ENCODE results near the gene TMTC2.

The TMTC2 gene

GRCh38 chr12:83031196-83031595 lies 344.5 kb downstream of the TMTC2 start:
- DNase-seq: no peak

DNA sequence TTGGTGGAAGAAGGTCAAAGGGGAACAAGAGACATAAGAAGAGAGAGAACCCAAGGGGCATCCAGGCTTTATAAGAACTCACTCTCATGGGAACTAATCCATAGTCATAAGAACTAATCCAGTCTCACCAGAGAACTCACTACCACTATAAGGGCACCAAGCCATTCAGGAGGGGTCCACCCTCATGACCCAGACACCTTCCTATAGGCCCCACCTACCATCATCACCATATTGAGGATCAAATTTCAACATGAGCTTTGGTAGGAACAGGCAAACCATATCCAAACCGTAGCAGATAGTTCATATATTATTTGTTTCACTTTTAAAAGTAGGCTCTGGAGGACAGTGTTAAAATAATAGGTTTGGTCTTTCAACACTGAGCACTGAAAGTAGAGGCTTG lies 350.1 kb downstream of the TMTC2 start:
- DNase-seq: no peak

DNA sequence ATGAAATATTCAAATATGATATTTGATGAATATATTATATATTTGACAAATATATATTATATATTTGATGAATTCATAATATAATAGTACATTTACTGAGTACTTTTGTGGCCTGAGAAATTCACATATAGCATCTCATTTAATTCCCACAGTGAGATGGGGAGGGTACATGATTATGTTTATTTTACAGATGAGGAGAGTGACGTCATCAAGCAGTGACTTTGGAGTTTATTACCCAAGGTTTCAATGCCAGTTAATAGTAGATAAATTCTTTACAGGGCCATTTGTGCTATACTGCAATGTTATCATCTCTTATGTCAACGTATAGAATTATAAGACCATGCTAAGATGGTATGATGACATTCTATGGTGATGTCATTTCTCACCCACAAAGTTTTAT lies 352.7 kb downstream of the TMTC2 start:
- no peak for DNase-seq

GRCh38 chr12:83040339-83040738 lies 353.6 kb downstream of the TMTC2 start:
- no peak for DNase-seq

DNA sequence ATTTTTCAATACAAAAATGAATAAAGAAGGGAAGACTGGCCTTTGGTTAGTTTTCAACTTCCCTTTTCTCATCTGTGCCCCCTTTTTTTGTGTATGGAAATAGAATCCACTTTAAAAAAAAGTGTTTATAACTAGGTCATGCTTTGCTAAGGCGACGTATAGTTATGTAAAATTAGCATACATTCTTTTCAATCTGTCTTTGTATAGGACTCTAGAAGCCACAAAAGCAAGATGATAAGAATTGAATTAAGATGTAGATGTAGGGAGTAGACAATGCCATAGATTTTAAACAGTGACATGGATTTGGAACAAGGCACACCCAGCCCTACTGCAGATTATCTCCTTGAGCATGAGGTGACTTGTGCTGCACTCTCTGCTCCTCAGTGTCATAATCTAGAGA lies 354.3 kb downstream of the TMTC2 start:
- DNase-seq: no peak

GRCh38 chr12:83042441-83043200 lies 355.9 kb downstream of the TMTC2 start:
- DNase-seq: no peak

GRCh38 chr12:83044736-83045135 lies 358.0 kb downstream of the TMTC2 start:
- DNase-seq: no peak

DNA sequence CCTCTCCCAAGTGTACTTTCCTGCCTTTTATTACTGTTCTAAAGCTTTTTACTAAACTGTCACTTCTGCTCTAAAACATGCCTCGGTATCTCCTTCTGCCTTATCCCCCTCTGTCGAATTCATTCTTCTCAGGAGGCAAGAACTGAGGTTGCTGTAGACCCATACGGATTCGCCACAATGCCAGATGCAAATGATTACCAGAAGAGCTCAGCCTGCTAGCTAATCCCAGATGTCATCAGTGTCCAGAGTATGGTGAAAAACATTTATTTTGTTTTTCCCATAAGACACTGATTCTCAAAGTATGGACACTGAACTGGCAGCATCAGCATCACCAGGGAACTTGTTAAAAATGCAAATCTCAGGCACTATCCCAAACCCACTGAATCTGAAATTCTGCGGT lies 359.3 kb downstream of the TMTC2 start:
- DNase-seq: no peak

DNA sequence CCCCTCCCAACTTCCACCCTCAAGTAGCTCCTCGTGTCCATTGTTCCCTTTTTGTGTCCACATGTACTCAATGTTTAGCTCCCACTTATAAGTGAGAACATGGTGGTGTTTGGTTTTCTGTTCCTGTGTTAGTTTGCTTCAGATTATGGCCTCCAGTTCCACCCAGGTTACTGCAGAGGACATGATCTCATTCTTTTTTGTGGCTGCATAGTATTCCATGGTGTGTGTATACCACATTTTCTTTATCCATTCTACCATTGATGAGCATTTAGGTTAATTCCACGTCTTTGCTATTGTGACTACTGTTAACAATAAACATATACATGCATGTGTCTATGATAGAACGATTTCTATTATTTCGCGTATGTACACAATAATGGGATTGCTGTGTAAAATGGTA lies 362.6 kb downstream of the TMTC2 start:
- DNase-seq: no peak

GRCh38 chr12:83052890-83053541 lies 366.3 kb downstream of the TMTC2 start:
- no peak for DNase-seq

GRCh38 chr12:83057436-83057835 lies 370.7 kb downstream of the TMTC2 start:
- DNase-seq: no peak

DNA sequence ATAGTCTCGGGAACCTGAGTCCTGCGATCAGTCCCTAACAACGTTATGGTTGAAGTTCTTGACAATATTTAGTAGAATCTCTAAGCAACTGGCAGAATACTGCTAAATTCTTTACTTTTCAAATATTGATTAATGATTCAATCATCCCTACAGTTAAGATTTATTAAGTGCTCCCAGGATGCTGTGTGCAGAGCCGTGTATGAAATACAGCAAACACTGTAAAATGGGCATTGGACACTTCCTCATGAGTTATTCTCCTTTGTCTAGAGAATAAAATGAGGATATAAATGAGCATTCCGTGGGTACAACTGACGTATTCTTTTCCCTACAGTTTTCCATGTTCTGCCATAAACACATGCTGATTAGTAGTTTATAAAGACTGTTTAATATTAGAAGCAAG lies 372.4 kb downstream of the TMTC2 start:
- DNase-seq: no peak

DNA sequence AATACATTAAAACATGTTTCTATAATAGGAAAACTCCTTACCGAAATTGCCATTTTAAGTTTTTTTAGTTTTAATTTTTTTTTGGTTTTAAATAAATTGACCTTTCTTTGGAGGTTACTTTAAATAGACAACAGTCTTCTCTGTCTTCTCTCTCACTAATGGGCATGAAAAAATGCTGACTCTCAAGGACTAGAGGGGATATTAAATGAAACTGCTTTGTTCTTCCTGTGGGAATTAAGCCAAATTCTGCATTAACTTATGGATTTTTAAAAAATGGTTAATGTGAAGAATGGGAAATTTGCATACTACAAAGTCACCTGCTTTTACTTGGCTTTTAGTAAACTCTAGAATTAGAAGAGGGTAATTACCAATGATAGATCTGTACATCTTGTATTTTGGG lies 378.9 kb downstream of the TMTC2 start:
- no peak for DNase-seq

GRCh38 chr12:83067981-83068380 lies 381.3 kb downstream of the TMTC2 start:
- no peak for DNase-seq

GRCh38 chr12:83074358-83074894 lies 387.7 kb downstream of the TMTC2 start:
- no peak for DNase-seq

GRCh38 chr12:83075471-83075870 lies 388.8 kb downstream of the TMTC2 start:
- DNase-seq: no peak

DNA sequence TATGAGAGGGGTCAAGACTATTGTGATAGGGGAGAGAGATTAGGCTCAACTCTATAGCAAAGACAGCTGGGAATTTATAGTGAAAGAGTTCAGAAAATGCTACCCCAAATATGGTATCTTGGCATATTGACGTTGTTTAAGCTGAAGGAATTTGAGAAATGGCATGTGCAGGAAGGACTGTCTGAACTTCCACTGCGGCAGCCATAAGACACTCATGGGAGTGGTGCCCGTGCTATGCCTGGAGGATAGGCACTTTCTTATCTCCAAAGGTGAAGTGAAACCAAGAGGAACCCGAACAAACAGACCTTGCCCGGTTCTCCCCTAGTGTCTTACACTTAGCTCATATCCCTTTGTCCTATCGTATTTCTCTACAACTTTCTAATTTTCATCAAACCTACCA lies 390.3 kb downstream of the TMTC2 start:
- no peak for DNase-seq

DNA sequence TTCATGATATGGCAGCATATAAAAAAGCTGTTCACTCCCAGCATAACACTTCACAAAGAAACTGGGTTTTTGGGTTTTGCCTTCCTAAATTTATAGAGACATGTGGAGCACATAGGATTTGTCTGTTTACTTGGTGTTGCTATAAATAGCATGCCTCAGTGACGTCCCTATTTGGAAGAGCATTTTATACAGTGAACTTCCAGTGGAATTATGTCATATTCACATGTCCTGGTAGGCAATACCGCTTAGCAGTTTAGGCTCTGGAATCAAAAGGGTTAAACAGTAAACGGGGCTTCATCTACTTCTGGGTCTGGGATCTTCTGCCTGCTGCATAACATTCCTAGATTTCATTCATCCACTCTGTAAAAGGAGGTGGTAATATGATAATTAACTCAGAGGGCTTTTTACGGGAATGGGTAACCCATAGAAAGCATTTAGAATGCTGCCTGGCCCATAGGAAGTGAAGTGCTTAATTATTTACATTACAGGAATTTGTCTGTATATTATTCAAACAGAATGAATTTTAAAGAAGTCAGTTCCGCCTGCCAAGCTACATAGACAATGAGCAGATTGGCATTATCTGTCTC lies 396.1 kb downstream of the TMTC2 start:
- no peak for DNase-seq

DNA sequence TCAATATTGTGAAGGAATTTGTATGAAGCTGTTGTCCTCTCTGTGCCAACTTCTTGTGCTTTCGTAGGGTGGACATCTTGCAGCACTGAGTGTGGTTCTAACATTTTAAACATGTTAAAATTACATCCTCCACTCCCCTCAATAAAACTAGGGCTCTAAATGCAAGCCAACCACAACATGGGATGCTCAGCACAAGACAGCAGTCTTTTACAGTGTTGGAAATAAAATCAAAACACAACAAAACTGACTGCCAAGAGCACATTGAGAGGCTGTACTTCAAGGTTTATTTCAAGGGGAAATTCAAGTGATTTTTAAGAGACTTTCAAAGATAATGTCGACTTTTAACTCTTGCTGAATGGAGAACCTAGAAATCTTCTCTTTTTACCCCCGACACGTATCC lies 396.9 kb downstream of the TMTC2 start:
- no peak for DNase-seq

DNA sequence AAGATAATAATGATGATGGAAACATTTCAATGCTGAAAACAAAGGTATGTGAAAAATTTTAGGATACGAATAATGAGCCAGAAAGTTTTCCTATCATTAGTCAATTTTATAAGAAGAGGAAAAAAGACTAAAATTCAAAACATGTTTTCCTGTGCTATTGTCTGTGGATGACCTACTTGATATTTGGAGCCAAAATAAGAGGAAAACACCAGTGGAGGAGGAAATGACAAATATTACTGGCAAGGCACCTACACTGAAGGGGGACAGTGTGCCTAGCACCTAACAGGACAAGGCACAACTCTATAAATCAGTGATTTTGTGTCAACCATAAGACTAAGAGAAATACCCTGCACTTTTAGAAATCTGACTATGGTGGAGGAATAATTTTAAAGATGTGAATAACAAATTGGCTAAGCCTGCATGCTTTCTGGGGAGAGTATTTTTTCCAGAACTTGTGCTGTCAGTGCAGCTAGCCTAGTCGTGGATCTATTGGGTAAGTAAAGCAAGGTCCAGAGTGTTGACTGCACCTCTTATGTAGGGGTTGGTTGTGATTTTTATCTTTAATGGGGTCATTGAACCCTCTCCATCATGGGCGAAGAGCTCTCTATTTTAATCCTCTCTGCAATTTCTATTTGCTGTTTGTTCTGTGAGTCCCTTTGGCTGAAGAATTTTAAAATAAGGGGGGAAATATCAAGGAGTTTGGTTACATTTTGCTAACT lies 398.0 kb downstream of the TMTC2 start:
- no peak for DNase-seq

DNA sequence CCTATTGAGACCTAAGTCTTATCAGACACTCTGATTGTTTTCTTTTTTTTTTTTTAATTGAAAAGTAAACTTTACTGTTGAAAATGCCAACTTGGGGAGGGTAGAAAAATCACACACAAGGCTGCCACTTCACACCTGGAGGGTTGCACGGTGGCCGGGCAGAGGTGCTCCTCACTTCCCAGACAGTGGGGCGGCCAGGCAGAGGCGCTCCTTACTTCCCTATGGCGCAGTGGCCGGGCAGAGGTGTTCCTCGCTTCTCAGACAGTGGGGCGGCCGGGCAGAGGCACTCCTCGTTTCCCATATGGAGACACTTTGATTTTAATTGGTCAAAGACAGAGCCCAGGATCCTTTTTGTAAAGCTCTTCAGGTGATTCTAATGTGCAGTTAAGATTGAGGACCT lies 399.3 kb downstream of the TMTC2 start:
- no peak for DNase-seq

GRCh38 chr12:83089575-83089974 lies 402.9 kb downstream of the TMTC2 start:
- DNase-seq: no peak

DNA sequence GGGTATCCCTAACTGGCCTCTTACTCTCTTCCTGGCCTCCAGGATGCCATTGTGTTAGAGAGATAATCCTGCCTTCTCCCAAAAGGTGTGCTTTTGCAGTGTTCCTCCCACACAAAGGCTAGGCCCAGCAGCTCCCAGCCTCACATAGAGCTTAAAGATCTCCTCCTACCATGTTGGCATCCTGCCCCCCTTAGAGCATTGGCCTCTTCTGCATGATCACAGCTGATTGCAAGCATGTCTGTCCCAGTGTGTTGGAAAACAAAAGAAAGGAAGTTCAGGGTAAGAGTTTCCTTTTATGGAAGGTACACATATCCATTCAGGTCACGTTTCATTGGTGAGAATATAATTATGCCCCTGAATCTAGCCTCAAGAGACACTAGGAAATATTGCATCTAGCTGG lies 405.4 kb downstream of the TMTC2 start:
- no peak for DNase-seq

DNA sequence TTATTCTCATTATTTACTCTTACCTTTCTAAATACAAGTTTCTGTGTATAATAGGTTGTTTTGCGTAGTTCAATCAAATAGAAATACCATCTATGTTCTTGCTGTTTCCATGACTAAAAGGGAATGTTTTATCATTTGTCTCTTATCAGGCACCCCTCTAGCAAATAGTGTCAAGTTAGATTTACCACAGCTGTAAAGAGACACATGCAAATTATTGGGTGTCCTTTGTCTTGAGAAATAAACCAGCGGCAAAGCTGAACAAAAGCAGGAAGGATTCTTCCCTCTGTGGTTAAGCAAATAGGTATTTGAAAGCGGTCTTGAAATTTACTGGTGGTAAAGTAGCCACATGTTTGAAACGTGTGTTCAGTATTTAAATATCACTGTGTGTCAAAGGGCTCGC lies 405.9 kb downstream of the TMTC2 start:
- no peak for DNase-seq
